GM18858 (cell line): ENCODE measurements around the gene SAXO2.
"Not testable (repeated sequence)": the region's sequence is repeated elsewhere in the genome, so short reads cannot be mapped to it uniquely, and the experiment has no call there.

Source experiments
- ATAC-seq: cut with Tn5 transposase; IDR thresholded peaks from one replicate; pipeline ENCODE4 v1.9.1; 2021; ENCODE audit not compliant: unreplicated experiment

The SAXO2 gene

DNA sequence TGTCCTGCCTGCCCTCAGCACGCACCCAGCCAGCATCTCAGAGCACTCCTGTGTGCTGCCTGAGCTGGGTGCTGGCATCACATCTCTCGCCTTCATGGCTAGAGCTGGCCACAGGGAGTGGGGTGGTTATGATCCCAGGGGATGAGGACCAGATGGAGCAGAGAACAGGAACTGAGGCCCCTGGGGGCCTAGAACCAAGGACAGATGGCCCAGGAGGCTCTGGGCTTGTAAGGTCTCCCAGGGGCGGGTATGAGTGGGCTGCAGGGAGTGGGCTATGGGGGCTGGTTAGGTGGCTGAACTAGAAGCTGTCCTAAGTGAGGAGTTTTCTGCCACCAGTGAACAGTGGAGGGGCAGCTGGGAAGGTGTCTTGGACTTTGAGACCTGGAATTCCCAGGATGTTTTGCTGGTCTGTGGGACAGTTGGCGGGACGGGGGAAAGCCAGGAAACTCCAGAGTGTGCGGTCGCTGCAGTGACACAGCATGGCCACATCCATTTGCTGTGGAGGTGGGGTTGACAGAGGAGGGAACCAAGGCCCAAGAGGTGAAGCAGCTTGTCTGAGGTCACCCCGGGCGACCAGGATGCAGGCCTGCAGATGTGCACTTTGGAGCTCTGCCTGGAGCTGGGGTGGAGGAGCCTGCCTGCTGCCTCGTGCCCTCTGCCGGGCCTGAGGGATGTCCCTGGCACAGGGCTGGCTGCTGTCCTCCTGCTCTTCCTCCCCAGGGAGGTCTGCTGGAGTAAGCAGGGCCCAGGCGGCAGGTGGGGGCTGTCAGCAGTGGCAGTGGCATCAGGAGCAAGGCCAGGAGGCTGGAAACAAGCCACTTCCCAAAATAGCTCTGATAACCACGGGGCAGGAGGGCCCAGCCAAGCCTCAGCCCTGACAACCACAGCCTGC lies 70.3 kb downstream of the SAXO2 start:
- not testable (repeated sequence) for ATAC-seq

DNA sequence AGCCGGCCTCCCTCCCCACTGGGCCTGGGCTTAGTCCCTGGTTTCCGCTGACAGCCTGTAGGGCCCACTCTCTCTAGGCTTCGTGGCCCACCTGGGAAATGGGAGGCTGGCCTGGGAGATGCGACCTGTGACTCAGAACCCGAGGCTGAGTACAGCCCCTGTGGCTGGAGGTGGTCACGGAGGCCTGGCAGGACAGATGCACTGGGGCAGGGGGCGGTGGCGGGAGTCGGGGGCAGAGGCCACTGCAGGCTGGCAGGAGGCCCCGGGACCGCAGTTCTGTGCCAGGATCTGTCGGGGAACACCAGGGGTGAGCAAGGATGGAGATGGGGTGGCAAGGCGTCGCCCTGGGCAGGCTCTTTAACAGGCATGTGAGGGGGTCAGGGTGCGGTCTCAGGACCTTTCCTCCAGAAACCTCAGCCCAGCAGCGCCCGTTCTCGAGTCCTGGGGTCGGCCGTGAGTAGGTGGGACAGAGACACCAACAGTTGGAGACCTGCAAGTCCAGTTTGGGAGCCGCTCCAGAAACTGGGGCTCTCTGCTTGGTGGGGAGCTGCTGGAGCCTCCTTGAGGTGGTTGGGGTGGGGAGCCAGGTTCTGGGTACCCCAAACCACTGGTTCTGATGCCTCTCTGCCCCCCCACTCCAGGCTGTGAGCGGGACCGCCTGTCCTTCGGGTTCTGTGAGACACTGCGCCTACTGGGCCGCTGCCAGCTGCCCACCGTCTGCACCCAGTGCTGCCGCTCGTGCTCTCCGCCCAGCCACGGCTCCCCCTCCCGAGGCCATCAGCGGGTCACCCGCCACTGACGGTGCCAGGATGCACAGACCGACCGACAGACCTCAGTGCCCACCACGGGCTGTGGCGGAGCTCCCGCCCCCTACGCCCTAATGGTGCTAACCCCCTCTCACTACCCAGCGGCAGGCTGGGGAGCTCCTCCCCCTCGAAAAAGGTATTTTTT lies 71.3 kb downstream of the SAXO2 start:
- ATAC-seq: not testable (repeated sequence)
